Left ventricle myocardium superior (tissue), 1 donor: ENCODE results near the gene TMEM139. TPM values are rescaled to one million over a fixed set of nuclear protein-coding genes. Genes with fewer than 3 reads are reported as not detected.
"Not testable (repeated sequence)": the region's sequence is repeated elsewhere in the genome, so short reads cannot be mapped to it uniquely, and the experiment has no call there.

Experiments used
- ATAC-seq: fragments of 200-7000 bp; cut with Tn5 transposase; one replicate; pipeline ENCODE4 v1.9.1; 2020; ENCODE audit warnings: mild to moderate bottlenecking, moderate library complexity
- DNase-seq: peaks from one replicate; pipeline ENCODE4 v3.0.0-alpha.2; 2020
- intact Hi-C: fragments of 100-400 bp; cut with micrococcal nuclease; formaldehyde crosslinking; loops from one replicate; pipeline ENCODE4 v1.11.0; 2022
- total RNA-seq: library from RNA; stranded (reverse); fragmentation: NEBNext Ultra II Directional; extraction: Animal tissue kit (Norgen Biotek cat#: 25700); gene quantifications from one replicate; pipeline ENCODE4 v1.2.1, GENCODE V29; 2021
- donor health status: DM: no; HTN: yes; CAD: no; lungs with severe emphysema.

Gene TMEM139
- total RNA-seq, 1 donor from 2014 or later: 20.3 TPM

DNA sequence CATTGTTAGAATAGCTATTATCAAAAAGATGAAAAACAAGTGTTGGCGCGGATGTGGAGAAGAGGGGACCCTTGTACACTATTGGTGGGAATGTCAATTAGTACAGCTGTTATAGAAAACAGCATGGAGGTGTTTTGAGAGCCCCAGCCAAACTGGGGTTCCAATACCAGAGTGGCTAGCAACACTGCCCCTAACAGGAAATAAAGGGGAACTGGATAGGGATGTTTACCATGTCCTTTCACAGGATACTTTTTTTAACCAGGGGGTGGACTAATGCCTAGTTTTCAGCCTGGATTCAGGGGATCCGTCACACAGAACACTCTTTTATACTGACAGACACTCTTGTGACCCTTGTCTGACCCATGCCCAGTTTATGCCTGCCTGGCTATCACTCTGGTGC lies 28.4 kb upstream of the TMEM139 start:
- ATAC-seq (no peak), DNase-seq (no peak)
- intact Hi-C loops: no loop called here

DNA sequence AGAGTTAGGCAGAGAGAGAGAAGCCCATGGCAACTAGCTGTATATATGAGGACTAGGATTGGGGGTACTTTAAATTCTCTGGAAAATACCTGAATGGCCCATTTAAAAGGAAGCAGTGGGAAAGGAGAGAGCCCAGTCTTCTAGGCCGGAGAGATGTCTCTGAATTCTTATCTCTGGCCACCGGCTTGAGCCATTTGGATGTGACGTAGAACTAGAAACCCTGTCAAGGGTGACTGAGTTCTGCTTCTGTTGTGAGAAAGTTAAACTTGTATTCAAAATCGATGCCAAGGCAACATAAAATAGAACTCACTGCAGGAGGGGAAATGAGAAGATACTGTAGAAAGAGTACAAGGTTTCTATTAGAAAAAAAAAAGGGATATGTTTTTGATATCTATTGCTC lies 27.8 kb upstream of the TMEM139 start:
- ATAC-seq: no peak
- no peak for DNase-seq
- intact Hi-C loops: no loop called here

DNA sequence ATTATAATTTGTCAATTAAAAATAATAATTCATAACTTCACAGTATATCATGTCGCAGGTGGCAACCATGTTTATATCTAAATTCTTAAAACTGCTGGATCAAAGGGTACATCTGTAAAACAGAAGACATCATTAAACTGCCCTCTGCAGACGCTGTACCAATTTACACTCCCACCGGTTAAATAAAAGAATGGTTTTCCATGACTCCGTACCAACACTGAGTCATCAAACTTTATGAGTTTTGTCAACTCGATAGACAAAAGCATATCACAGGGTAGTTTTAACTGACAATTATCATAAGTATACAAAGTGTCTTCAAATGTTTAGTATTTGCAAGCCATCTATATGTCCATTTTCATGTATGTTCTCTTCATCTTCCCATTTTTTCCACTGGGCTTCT lies 27.3 kb upstream of the TMEM139 start:
- no peak for DNase-seq
- intact Hi-C loops: no loop called here
- no peak for ATAC-seq

DNA sequence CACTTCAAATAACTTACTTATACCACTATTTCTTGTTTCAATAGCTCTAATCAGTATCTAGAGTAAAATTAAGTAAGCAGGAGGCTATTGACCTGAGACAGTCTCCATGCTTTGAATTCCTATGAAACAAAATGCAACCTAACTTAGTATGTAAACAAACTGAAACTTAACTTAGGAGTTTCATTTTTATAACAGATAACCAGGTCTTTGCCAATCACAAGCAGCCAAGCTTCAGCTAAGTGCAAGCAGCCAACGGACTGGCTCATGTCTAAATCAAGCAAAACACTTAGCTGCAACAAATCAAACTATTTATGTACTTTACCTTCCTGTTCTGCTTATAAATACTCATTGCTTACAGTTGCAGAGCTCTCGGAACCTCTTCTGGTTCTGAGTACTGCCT lies 25.9 kb upstream of the TMEM139 start:
- DNase-seq: no peak
- intact Hi-C loops: no loop called here
- ATAC-seq: peak; percentile 50

DNA sequence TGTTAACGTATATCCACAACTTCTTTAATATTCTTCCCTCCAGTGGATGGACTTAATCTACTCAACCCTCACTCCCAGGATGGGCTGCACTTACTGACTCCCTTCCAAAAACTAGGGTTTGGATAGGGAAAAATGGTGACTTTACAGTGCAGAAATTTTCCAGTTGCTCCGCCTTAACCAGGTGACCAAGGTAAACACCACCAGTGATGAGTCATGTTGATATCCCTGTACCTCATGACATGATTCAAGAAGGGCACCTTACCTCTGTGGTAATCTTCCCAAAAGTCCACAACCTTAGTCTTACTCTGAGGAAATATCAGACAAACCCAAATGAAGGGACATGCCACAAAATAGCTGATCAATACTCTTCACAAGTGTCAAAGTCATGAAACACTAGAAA lies 25.0 kb upstream of the TMEM139 start:
- DNase-seq: no peak
- intact Hi-C loops: no loop called here
- no peak for ATAC-seq

DNA sequence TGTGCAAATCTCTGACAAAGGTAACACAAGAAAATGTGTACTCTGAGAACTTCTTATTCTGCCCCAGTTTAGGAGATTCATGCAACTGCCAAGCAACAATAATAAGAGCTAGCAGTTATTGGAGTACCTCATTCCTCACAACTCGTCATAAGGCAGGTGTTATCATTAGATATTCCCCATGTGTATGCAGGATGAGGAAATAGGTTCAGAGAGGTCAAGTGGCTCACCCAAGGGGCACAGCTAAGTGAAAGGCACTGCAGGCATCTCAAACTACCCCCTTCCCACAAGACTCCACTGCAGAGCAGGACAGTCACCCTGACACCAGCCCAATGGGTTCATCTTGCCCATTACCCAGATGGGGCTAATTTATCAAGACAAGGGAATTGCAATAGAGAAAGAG lies 22.9 kb upstream of the TMEM139 start:
- DNase-seq: no peak
- intact Hi-C loops: no loop called here
- ATAC-seq: no peak

DNA sequence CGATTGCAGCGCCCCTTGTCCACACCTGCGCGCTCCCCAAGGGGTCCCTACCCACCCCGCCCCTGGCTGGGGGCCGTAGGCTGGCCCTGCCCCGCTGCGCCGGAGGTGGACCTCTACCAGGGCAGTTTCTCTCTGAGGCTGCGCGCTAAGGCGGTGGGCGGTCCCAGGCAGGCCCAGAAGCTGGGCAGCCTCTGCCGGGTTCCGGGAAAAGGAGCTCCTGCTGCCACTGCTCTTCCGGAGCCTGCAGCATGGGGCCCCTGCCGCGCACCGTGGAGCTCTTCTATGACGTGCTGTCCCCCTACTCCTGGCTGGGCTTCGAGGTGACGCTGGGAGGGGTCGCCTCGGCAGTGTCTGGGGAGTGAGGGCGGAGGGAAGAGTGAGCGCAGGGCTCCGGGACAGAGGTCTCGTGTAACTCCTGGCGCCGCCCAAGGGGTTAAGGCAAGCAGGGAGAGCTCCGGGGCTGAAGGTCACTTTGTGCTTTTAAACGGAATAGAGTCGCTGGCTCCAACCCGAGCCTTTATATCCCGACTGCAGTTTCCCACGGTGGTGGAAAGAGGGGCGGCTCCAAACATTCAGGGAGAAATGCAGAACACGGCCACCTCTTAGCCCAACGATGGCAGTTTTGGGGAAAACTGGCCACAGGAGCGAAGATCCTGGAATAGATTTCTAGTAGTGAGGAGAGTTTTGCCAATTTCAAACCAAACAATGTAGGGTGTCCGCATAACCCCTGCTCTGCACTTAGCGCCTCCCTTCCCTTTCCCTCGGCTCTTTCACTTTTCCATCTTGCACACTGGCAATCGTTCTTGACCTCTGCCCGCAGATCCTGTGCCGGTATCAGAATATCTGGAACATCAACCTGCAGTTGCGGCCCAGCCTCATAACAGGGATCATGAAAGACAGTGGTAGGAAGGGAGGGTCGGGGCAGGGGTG lies 21.2 kb upstream of the TMEM139 start, which contains the start of gene GSTK1:
Gene GSTK1, plus strand, starts transcription at position 176 of the 930 bp plus-strand sequence. Its CDS starts 73 bp downstream, at position 249.
- DNase-seq: peak; percentile 93
- ATAC-seq: peak; percentile 98
- intact Hi-C loops: no loop called here

DNA sequence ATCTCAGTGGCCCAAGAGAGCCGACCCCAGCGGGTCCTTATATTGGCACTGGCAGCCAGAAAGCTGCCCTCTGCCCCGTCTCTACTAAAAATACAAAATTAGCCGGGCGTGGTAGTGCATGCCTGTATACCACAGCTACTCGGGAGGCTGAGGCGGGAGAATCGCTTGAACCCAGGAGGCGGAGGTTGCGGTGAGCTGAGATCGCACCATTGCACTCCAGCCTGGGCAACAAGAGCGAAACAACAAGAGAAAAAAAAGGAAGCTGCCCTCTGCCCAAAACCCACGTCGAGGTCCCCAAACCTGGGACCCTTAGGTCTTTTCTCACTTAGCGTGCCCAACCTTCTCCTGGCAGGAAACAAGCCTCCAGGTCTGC lies 20.6 kb upstream of the TMEM139 start:
- peak; percentile 3 for ATAC-seq
- intact Hi-C loops, DNase-seq: not testable (repeated sequence)

DNA sequence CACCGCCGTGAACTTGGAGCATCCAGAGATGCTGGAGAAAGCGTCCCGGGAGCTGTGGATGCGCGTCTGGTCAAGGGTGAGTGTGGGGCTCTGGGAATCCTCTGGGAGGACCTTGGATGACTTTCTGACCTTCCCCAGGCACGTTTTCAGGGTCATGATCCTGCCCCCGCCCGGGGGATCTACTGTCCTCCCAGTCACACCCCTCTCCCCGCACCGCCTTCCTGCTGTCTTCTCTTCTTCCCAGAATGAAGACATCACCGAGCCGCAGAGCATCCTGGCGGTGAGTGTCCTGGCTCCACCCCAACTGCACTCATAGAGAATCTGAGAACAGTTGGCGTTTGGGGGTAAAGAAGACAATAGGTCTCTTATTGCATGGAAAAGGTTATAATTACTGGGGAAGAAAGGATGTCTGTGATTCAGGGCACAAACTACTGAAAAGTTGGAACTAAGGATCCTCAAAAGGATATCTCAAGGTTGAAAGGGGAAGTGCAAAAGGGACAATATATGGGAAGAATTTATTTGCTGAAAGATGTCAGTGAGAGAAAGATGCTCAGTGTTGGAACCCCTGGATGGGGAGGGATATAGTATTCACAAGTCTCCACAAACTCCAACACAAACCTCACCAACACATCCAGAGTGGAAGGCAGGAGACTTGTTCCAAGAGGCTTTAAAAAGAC lies 19.6 kb upstream of the TMEM139 start:
- intact Hi-C loops: no loop called here
- DNase-seq: peak; percentile 42
- no peak for ATAC-seq

DNA sequence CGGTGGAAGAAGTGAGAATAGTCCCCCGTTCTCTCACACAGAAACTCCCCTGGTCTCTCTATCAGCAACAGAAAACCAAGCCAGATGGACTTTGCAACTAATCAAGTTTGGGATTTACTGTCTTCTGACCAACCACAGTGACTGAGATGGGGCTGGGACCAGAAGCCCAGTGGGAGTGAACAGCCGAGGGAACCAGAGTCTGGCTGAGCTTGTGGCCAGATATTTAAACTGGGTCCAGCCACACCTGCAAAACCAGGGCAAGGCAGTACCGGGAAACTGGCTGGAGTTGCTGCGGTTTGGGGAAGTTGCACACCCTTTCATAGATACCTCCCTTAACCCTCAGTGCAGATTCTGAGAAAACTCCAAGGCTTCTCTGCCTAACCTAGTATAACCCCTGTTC lies 15.5 kb upstream of the TMEM139 start:
- DNase-seq (no peak), ATAC-seq (no peak)
- intact Hi-C loops: no loop called here

DNA sequence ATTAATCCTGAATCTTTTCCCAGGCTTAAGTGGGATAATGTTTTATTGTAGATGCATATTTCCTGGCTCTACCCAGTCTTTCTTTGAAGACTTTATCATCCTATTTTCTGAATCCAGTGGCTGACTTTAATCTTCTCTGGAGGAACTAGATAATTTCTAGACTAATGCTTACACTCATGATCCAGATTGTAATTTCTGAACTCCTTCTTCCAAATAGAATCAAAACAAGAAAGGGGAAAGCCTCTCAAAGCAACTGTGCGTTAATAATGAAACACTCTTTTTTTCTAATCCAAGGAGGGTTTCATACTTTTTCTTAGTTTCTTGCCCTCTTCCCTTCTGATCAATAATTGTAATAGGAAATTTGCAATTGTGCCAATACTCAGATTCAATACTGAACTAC lies 13.5 kb upstream of the TMEM139 start:
- no peak for ATAC-seq
- DNase-seq: no peak
- intact Hi-C loops: no loop called here

DNA sequence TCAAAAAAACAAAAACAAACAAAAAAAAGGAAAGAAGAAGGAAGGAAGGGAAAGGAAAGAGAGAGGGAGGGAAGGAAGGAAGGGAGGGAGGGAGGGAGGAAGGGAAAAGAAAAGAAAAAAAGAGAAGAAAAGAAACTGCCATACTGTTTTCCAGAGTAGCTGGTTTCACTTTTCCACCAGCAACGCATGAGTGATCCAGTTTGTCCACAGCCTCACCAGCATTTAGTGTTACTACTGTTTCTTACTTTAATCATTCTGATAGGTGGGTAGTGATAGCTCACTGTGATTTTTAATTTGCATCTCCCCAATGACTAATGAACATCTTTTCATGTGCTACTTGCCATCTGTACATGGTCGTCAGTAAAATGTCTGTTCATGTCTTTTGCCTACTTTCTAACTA lies 11.9 kb upstream of the TMEM139 start:
- no peak for DNase-seq
- no peak for ATAC-seq
- intact Hi-C loops: no loop called here

DNA sequence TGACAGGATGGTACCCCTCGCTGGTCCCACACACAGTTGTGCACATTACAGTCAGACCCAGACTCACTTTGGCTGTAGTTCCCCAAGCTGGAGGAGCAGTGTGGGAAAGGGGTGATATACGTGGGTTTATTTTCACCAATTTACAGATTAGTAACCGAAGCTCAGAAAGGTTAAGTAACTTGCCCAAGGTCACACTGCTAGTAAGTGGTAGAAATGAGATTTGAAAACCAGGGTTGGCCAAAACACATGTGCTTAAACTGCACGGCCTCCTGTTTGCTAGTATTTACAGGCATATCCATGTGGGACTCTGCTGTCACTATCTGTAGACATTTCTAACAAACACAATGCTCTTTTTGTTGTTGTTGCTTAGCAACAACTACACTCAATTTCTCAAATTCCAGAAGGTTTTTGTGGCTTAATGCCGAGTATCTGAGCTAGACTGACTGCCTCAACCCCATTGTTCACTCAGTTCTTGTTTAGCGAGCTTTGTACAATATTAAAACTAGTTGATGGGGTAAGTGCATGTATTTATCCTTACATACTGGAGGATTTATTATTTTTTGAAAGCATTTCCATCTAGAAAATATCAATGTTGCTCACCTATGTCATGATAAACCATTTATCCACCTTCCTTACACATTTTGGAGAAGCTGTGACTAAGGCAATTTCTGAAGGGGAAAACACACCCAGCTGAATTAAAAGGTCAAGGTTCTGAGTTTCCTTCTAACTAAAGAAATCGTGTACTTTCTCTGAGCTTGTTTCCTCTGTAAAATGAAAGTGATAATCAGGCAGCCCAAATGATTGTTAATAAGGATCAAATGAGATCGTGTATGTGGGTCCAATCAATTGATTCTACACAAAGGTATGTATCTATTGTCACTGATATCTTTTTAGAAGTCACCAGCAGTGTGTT lies 5.3 kb upstream of the TMEM139 start:
- DNase-seq: no peak
- intact Hi-C loops: no loop called here
- ATAC-seq: peak; percentile 75

DNA sequence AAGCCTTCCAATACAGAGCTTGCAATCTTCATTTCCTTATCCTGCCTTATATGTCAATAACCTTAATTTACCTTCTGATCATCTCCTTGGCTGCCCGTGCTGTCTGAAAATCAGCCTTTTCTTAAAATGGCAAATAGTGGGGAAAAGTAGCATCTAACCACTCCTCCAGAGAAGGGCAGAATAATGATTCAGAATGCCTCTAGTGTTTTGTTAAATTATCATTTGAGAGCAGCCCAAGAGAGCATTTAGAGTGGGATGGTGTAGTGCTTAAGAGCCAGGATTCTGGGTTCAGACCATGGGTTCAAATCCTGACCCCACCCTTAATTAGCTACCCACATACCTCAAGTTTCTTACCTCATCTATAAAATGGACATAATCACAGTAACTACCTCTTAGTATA lies 4.6 kb upstream of the TMEM139 start:
- intact Hi-C loops: no loop called here
- DNase-seq (no peak), ATAC-seq (no peak)

DNA sequence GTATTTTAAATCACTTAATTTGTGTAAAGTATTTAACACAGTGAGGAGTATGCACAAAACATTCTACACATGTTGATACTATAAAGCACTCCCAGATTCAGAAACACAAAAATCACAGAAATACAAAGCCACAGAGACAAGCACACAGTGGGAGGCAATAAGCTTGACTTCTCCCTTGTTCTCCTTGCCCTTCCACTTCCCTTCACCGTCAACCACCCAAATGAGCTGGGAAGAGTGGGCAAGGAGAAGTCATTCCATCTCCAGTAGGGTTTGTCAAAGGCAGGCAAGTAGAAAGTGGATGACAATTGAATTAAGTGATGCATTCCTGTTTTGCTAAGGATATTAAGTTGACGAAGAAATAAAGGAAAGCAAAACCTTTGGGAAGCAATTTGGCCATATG lies 4.2 kb upstream of the TMEM139 start:
- intact Hi-C loops: no loop called here

DNA sequence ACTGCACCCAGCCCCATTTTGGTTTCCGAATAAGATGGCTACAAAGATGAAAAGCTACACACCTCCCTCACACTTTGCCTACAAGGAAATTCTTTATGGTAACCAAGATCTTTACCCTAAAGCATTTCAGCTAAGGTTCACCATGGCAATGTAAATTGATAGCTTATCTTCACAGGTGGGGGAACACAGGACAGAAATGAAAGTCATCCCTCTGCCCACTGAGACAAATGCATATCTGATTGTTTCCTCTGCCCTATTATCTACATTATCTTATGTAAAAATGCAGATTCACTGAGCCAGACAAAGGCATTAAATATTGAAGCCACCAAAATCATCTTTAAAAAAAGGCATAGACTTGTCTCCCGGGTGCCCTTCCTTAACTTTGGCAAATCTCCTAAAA lies 3.2 kb upstream of the TMEM139 start:
- intact Hi-C loops: no loop called here
- DNase-seq: no peak
- no peak for ATAC-seq

More for the DNA sequence above, 4.2 kb upstream of the TMEM139 start:
- ATAC-seq (no peak), DNase-seq (no peak)

DNA sequence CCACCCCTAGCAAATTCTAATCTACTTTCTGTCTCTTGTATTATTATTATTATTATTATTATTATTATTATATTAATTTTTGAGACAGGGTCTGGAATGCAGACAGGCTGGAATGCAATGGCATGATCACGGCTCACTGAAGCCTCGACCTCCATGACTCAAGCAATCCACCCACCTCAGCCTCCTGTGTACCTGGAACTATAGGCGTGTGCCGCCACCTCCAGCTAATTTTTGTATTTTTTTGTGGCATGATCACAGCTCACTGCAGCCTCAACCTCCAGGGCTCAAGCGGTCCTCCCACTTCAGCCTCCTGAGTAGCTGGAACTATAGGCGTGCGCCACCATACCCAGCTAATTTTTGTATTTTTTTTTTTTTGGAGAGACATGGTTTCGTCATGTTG lies 2.6 kb upstream of the TMEM139 start:
- intact Hi-C loops: no loop called here
- no peak for ATAC-seq
- no peak for DNase-seq

DNA sequence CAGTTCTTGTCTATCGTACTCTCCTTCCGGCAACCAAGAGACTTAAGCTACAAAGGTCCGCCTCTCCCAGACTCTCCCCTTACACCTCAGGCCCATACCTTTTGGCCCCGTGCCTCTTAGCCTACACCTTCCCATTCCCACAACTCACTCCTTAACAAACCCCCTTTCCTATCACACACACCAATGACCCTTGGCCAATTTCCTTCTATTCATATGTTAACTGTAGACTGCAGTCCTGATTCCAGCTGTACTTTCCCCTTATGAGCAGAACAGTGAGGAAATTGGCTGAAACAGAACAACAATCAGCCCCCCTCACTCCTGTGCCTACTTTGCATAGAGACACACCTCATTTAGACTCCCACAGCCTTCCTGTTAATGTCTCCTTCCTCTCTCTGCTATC lies 1.4 kb upstream of the TMEM139 start:
- intact Hi-C loops: no loop called here
- DNase-seq: no peak

DNA sequence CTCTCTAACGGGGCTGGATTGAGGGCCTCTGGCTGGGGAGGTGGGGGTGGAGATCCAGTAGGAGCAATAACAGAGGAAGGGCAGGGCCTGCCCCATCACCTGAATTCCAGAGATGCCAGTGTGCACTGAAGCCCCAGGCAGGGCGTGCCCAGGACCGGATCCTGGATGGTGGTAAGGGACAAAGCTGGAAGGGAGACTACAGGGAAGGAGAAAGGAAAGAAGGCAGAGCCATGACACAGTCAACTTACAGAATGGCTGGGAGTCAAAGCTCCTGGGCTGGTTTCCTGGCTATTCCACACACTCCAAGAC lies 666 bp downstream of the TMEM139 start:
- intact Hi-C loops: no loop called here
- peak; percentile 55 for DNase-seq
- peak; percentile 27 for ATAC-seq

More for the DNA sequence above, 1.4 kb upstream of the TMEM139 start:
- ATAC-seq: no peak
